Measurements from ENCODE around the gene AGAP9.
"Not testable (repeated sequence)": the region's sequence is repeated elsewhere in the genome, so short reads cannot be mapped to it uniquely, and the experiment has no call there.

Gene AGAP9

GRCh38 chr10:47478114-47478513 is 45.3 kb downstream of the AGAP9 start:
- H3K27me3 Mint-ChIP-seq; DNase-seq (ENCODE audit: low spot score in 2 of 2); H3K4me1 Mint-ChIP-seq; H3K27ac Mint-ChIP-seq; H3K4me3 Mint-ChIP-seq; ATAC-seq (ENCODE audit: low read depth); H3K9me3 Mint-ChIP-seq; H3K36me3 Mint-ChIP-seq: not testable (repeated sequence)

GRCh38 chr10:47477078-47477477 is 46.4 kb downstream of the AGAP9 start:
- ATAC-seq (ENCODE audit: low read depth); H3K27ac Mint-ChIP-seq; H3K27me3 Mint-ChIP-seq; H3K4me3 Mint-ChIP-seq; H3K36me3 Mint-ChIP-seq; H3K4me1 Mint-ChIP-seq; DNase-seq (ENCODE audit: low spot score in 2 of 2); H3K9me3 Mint-ChIP-seq: not testable (repeated sequence)

- H3K27me3 Mint-ChIP-seq; ATAC-seq (ENCODE audit: low read depth); H3K36me3 Mint-ChIP-seq; H3K9me3 Mint-ChIP-seq; H3K27ac Mint-ChIP-seq; DNase-seq (ENCODE audit: low spot score in 2 of 2); H3K4me1 Mint-ChIP-seq; H3K4me3 Mint-ChIP-seq: not testable (repeated sequence)
Observed at GRCh38 chr10:47475101-47475500, 48.3 kb downstream of the AGAP9 start.

- H3K27me3 Mint-ChIP-seq; H3K4me1 Mint-ChIP-seq; DNase-seq (ENCODE audit: low spot score in 2 of 2); H3K36me3 Mint-ChIP-seq; H3K4me3 Mint-ChIP-seq; H3K9me3 Mint-ChIP-seq; H3K27ac Mint-ChIP-seq; ATAC-seq (ENCODE audit: low read depth): not testable (repeated sequence)
Observed at GRCh38 chr10:47473516-47473915, 49.9 kb downstream of the AGAP9 start.

- not testable (repeated sequence) for DNase-seq (ENCODE audit: low spot score in 2 of 2); H3K27ac Mint-ChIP-seq; H3K27me3 Mint-ChIP-seq; H3K4me1 Mint-ChIP-seq; H3K4me3 Mint-ChIP-seq; H3K36me3 Mint-ChIP-seq; H3K9me3 Mint-ChIP-seq; ATAC-seq (ENCODE audit: low read depth)
Observed at GRCh38 chr10:47472647-47473046, 50.8 kb downstream of the AGAP9 start.

- H3K4me3 Mint-ChIP-seq, H3K4me1 Mint-ChIP-seq: not testable (repeated sequence)
Observed at GRCh38 chr10:47472072-47472471, 51.4 kb downstream of the AGAP9 start.

GRCh38 chr10:47468731-47469528 is 54.5 kb downstream of the AGAP9 start:
- not testable (repeated sequence) for DNase-seq (ENCODE audit: low spot score in 2 of 2); H3K4me1 Mint-ChIP-seq; H3K27me3 Mint-ChIP-seq; ATAC-seq (ENCODE audit: low read depth); H3K4me3 Mint-ChIP-seq; H3K9me3 Mint-ChIP-seq; H3K27ac Mint-ChIP-seq; H3K36me3 Mint-ChIP-seq

More at GRCh38 chr10:47472072-47472471, 51.4 kb downstream of the AGAP9 start:
- H3K27ac Mint-ChIP-seq; H3K27me3 Mint-ChIP-seq; H3K9me3 Mint-ChIP-seq; H3K36me3 Mint-ChIP-seq; DNase-seq (ENCODE audit: low spot score in 2 of 2); ATAC-seq (ENCODE audit: low read depth): not testable (repeated sequence)

- H3K4me1 Mint-ChIP-seq; H3K27ac Mint-ChIP-seq; H3K4me3 Mint-ChIP-seq; H3K9me3 Mint-ChIP-seq; H3K27me3 Mint-ChIP-seq; ATAC-seq (ENCODE audit: low read depth); DNase-seq (ENCODE audit: low spot score in 2 of 2); H3K36me3 Mint-ChIP-seq: not testable (repeated sequence)
Observed at GRCh38 chr10:47467957-47468356, 55.5 kb downstream of the AGAP9 start.

GRCh38 chr10:47467458-47467857 is 56.0 kb downstream of the AGAP9 start:
- not testable (repeated sequence) for H3K4me3 Mint-ChIP-seq; ATAC-seq (ENCODE audit: low read depth); DNase-seq (ENCODE audit: low spot score in 2 of 2); H3K4me1 Mint-ChIP-seq; H3K27me3 Mint-ChIP-seq; H3K9me3 Mint-ChIP-seq; H3K27ac Mint-ChIP-seq; H3K36me3 Mint-ChIP-seq

GRCh38 chr10:47465216-47465917 is 58.1 kb downstream of the AGAP9 start:
- not testable (repeated sequence) for DNase-seq (ENCODE audit: low spot score in 2 of 2); H3K9me3 Mint-ChIP-seq; H3K36me3 Mint-ChIP-seq; ATAC-seq (ENCODE audit: low read depth); H3K27ac Mint-ChIP-seq; H3K4me3 Mint-ChIP-seq; H3K4me1 Mint-ChIP-seq; H3K27me3 Mint-ChIP-seq

GRCh38 chr10:47462577-47463358 is 60.7 kb downstream of the AGAP9 start:
- H3K27ac Mint-ChIP-seq; H3K4me3 Mint-ChIP-seq; H3K27me3 Mint-ChIP-seq; H3K4me1 Mint-ChIP-seq; ATAC-seq (ENCODE audit: low read depth); H3K36me3 Mint-ChIP-seq; H3K9me3 Mint-ChIP-seq; DNase-seq (ENCODE audit: low spot score in 2 of 2): not testable (repeated sequence)

- H3K36me3 Mint-ChIP-seq; H3K9me3 Mint-ChIP-seq; H3K27me3 Mint-ChIP-seq; H3K4me3 Mint-ChIP-seq; H3K27ac Mint-ChIP-seq; H3K4me1 Mint-ChIP-seq; DNase-seq (ENCODE audit: low spot score in 2 of 2): not testable (repeated sequence)
- peak; percentile 52 for ATAC-seq (ENCODE audit: low read depth)
Observed at GRCh38 chr10:47461261-47461687, 62.2 kb downstream of the AGAP9 start.

GRCh38 chr10:47458466-47459154 is 64.8 kb downstream of the AGAP9 start:
- H3K4me1 Mint-ChIP-seq = no peaks in the 10 kb centered on the region
- DNase-seq (ENCODE audit: low spot score in 2 of 2) (no peak), ATAC-seq (ENCODE audit: low read depth) (no peak)
- no peaks in the 10 kb centered on the region for H3K36me3 Mint-ChIP-seq
- H3K9me3 Mint-ChIP-seq = no peaks in the 10 kb centered on the region
- no peak overlapping the region for H3K27ac Mint-ChIP-seq
- no peak overlapping the region for H3K4me3 Mint-ChIP-seq
- peaks cover 10% of the 10 kb centered on the region for H3K27me3 Mint-ChIP-seq

GRCh38 chr10:47457826-47458225 is 65.6 kb downstream of the AGAP9 start:
- Mint-ChIP-seq H3K9me3 (no peaks in the 10 kb centered on the region), H3K27me3 (peaks cover 13% of the 10 kb centered on the region), H3K36me3 (no peaks in the 10 kb centered on the region), H3K27ac (no peak overlapping the region), H3K4me1 (peaks cover 3% of the 10 kb centered on the region), H3K4me3 (no peak overlapping the region)
- ATAC-seq (ENCODE audit: low read depth) = no peak
- no peak for DNase-seq (ENCODE audit: low spot score in 2 of 2)

All from memory B cell (primary cell).